Choroid plexus epithelial cell (primary cell): ENCODE measurements around the gene PIP4K2B.

Experiments used
- DNase-seq: peaks from one replicate; pipeline ENCODE4 v3.0.0-alpha.2; 2010; ENCODE audit warnings: low read depth
- H3K4me3 ChIP-seq: 2 replicates; pipeline ENCODE4 v1.5.1; 2011; ENCODE audit warnings: low read depth, mild to moderate bottlenecking, control low read depth, low read length, moderate library complexity
- CTCF ChIP-seq: conservative IDR thresholded peaks from 2 replicates; pipeline ENCODE4 v1.5.1; 2011; ENCODE audit warnings: low read depth, mild to moderate bottlenecking, control low read depth, inconsistent platforms, low read length, moderate library complexity

Gene PIP4K2B

DNA sequence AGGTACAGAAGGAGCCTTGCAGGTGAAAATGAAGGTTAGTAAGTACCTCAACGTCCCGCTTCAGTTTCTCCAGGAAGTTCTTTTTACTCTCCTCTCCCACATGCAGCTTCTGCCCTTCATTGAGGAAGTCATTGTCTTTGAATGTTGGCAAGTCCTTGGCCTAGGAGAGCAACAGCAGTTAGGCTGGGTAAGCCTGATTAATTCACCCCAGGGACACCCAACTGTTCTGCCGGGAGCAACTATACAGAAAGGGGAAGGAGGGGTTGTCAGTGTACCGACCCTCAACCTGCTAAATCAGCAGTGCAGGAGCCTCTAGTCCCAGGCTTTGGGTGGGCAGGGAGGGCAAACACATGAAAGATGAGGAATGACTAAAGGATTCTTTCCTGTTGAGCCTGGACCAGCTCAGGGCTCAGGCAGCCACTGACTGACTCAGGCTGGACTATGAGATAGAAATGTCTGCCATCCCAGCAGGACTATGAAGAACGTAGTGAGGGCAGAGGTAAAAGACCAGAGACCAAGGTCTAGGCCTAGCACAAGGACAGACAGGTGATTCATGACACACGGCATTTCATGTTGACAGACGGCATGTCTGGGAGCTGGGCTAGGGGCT, 21.6 kb downstream of the PIP4K2B start:
- no peak for TF ChIP-seq CTCF
- no peak for DNase-seq
- no peak overlapping the region for H3K4me3 ChIP-seq

GRCh38 chr17:38773258-38773657, 26.1 kb downstream of the PIP4K2B start:
- no peak for DNase-seq
- H3K4me3 ChIP-seq, result no peak overlapping the region
- no peak for TF ChIP-seq CTCF

DNA sequence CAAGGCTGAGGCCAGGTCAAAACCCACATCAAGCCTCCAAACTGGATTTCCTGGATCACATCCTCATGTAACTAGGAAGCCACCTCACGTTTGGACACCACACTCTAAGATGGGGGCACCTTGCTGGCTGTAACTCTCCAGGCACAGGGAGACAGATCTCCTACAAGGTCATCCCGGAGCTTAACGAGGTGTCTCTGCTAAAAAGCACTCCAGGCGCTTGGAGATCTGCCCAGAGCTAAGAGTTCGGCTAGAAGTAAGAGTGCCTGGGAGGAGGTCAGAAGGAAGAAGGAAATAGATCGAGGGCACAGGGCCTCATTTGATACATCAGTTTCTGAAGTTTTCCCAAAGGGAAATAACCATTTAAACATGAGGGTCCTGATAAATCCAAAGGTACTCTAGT, 30.9 kb downstream of the PIP4K2B start:
- no peak for TF ChIP-seq CTCF
- DNase-seq, result no peak

GRCh38 chr17:38766341-38766740, 33.0 kb downstream of the PIP4K2B start:
- TF ChIP-seq CTCF, result no peak

More for the DNA sequence above, 30.9 kb downstream of the PIP4K2B start:
- H3K4me3 ChIP-seq, result no peak overlapping the region

GRCh38 chr17:38762231-38762630, 37.1 kb downstream of the PIP4K2B start:
- TF ChIP-seq CTCF, result no peak
- no peak overlapping the region for H3K4me3 ChIP-seq
- DNase-seq, result no peak

More at GRCh38 chr17:38766341-38766740, 33.0 kb downstream of the PIP4K2B start:
- no peak overlapping the region for H3K4me3 ChIP-seq
- no peak for DNase-seq

DNA sequence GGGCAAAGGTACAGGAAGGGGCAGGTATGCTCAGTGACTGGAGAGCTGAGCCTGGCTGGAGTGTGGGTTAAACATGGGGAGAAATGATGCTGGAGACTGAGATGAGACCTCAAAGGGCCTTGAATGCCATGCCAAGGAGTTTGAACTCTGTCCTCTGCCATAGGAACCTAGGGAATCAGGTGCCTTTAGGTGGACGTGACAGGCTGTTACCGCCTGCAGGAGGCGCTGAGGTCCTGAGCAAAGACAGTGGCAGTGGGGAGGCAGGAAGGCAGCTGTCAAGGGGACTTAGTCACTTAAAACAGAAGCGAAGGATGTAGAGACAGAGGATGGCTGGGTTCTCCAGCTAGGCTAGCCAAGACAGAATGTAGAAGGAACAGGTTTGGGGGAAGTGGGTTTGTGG, 37.7 kb downstream of the PIP4K2B start:
- TF ChIP-seq CTCF, result peak; percentile 65
- H3K4me3 ChIP-seq, result no peak overlapping the region
- DNase-seq, result peak; percentile 58

- no peak for DNase-seq
- no peak for TF ChIP-seq CTCF
- peak overlapping the region; percentile 99 for H3K4me3 ChIP-seq
These were observed 46.3 kb downstream of the PIP4K2B start for GRCh38 chr17:38753071-38753506.
